Left lung (tissue), 10 donors: ENCODE measurements around the gene EPN2. TPM values are rescaled to one million over a fixed set of nuclear protein-coding genes. Genes with fewer than 3 reads are reported as not detected.
A peak's percentile ranks its signal among the peaks of the same experiment; 100 is the strongest.

Experiments used
- ATAC-seq: fragments of 200-7000 bp; cut with Tn5 transposase; one replicate; pipeline ENCODE4 v1.9.1; 2020; ENCODE audit warnings: moderate library complexity
- DNase-seq, 4 donors: peaks; one replicate each; pipeline ENCODE4 v3.0.0-alpha.2; 2013 to 2020
- H3K27ac ChIP-seq, 2 donors: fragments of 200-600 bp; sonication (generic) in 1 of 2; one replicate each; pipeline versions ENCODE4 v1.5.0 to v1.8.0; 2020 to 2021
- H3K27me3 ChIP-seq, 2 donors: fragments of 200-600 bp; sonication (generic) in 1 of 2; one replicate each; pipeline versions ENCODE4 v1.5.0 to v1.8.0; 2020 to 2021
- H3K36me3 ChIP-seq, 2 donors: fragments of 200-600 bp; sonication (generic) in 1 of 2; one replicate each; pipeline versions ENCODE4 v1.5.0 to v1.8.0; 2020 to 2021
- H3K4me1 ChIP-seq, 2 donors: fragments of 200-600 bp; one replicate each; pipeline ENCODE4 v1.8.0; 2021
- H3K4me3 ChIP-seq, 2 donors: fragments of 200-600 bp; sonication (generic) in 1 of 2; one replicate each; pipeline versions ENCODE4 v1.5.0 to v1.8.0; 2020 to 2021; ENCODE audit warnings: mild to moderate bottlenecking in 1 of 2
- H3K9me3 ChIP-seq, 2 donors: fragments of 200-600 bp; sonication (generic) in 1 of 2; one replicate each; pipeline versions ENCODE4 v1.5.0 to v1.8.0; 2020 to 2021
- CTCF ChIP-seq, 2 donors: fragments of 200-600 bp; sonication (generic) in 1 of 2; IDR thresholded peaks; one replicate each; pipeline versions ENCODE4 v1.5.0 to v1.8.0; 2021; ENCODE audit warnings: antibody characterized with exemption in 2 of 2
- intact Hi-C, 2 donors: fragments of 100-400 bp; cut with DNase I; formaldehyde crosslinking; loops; one replicate each; pipeline versions ENCODE4 v1.11.2 to v1.14.2; 2022
- polyA plus RNA-seq, 6 donors: library from polyadenylated mRNA; unstranded; fragments of 120-200 nt; gene quantifications; one replicate each; pipeline ENCODE4 v1.2.1, GENCODE V29; 2013; ENCODE audit not compliant: insufficient read length in 6 of 6
- total RNA-seq, 2 donors: library from RNA; stranded (reverse); fragmentation: NEBNext Ultra II Directional; extraction: Animal tissue kit (Norgen Biotek cat#: 25700); gene quantifications; one replicate each; pipeline ENCODE4 v1.2.1, GENCODE V29; 2021
- donor health status: DM: no; HTN: yes; CAD: no.
- donor health status: DM: no; HTN: no; CAD: no.

EPN2 gene
- total and polyA plus RNA-seq, 8 donors, result 43.3 to 51.5 (median 48.3) TPM

GRCh38 chr17:19359856-19360255, 122.7 kb downstream of the EPN2 start:
- intact Hi-C loops, result no loop called here
- DNase-seq, result peak in 2 of 4 donors; percentile 26 to 36
- no peaks in the 10 kb centered on the region for H3K9me3 ChIP-seq
- no peak for TF ChIP-seq CTCF (IDR thresholded peaks at IDR 0.05)
- no peak overlapping the region for H3K4me3 ChIP-seq
- peaks cover 0 to 12% of the 10 kb centered on the region in 2 donors for H3K27me3 ChIP-seq
- no peak for ATAC-seq
- no peaks in the 10 kb centered on the region for H3K36me3 ChIP-seq
- no peak overlapping the region for H3K27ac ChIP-seq
- H3K4me1 ChIP-seq, result peaks cover 0 to 18% of the 10 kb centered on the region in 2 donors

GRCh38 chr17:19360772-19361171, 123.6 kb downstream of the EPN2 start:
- peaks cover 0 to 18% of the 10 kb centered on the region in 2 donors for H3K4me1 ChIP-seq
- ATAC-seq (no peak), DNase-seq (peak in 1 of 4 donors; percentile 15)
- H3K9me3 ChIP-seq, result no peaks in the 10 kb centered on the region
- intact Hi-C loops, result no loop called here
- no peaks in the 10 kb centered on the region for H3K36me3 ChIP-seq
- H3K27ac ChIP-seq, result no peak overlapping the region
- H3K27me3 ChIP-seq, result peaks cover 0 to 18% of the 10 kb centered on the region in 2 donors
- TF ChIP-seq CTCF (IDR thresholded peaks at IDR 0.05), result no peak
- H3K4me3 ChIP-seq, result no peak overlapping the region

- intact Hi-C loops, result no loop called here
- H3K4me1 ChIP-seq, result peaks cover 0 to 18% of the 10 kb centered on the region in 2 donors
- ATAC-seq, result no peak
Observed at GRCh38 chr17:19361326-19361725, 124.2 kb downstream of the EPN2 start.

GRCh38 chr17:19361944-19362276, 124.7 kb downstream of the EPN2 start:
- DNase-seq, result no peak
- intact Hi-C loops, result no loop called here
- H3K4me3 ChIP-seq, result peak overlapping the region; percentile 66 to 72
- TF ChIP-seq CTCF (IDR thresholded peaks at IDR 0.05), result no peak
- peaks cover 0 to 18% of the 10 kb centered on the region in 2 donors for H3K27me3 ChIP-seq
- H3K36me3 ChIP-seq, result no peaks in the 10 kb centered on the region
- peaks cover 0 to 18% of the 10 kb centered on the region in 2 donors for H3K4me1 ChIP-seq
- peak overlapping the region; percentile 73 to 85 for H3K27ac ChIP-seq
- H3K9me3 ChIP-seq, result no peaks in the 10 kb centered on the region
- ATAC-seq, result no peak

More at GRCh38 chr17:19361326-19361725, 124.2 kb downstream of the EPN2 start:
- H3K9me3 ChIP-seq, result no peaks in the 10 kb centered on the region
- H3K36me3 ChIP-seq, result no peaks in the 10 kb centered on the region
- H3K27ac ChIP-seq, result no peak overlapping the region
- TF ChIP-seq CTCF (IDR thresholded peaks at IDR 0.05), result no peak
- H3K27me3 ChIP-seq, result peaks cover 0 to 18% of the 10 kb centered on the region in 2 donors
- DNase-seq, result peak in 1 of 4 donors; percentile 30
- no peak overlapping the region for H3K4me3 ChIP-seq

- no peaks in the 10 kb centered on the region for H3K9me3 ChIP-seq
- peak; percentile 96 to 97 for TF ChIP-seq CTCF (IDR thresholded peaks at IDR 0.05)
- peak; percentile 96 for ATAC-seq
- peak within 1 kb of the TSS; percentile 73 to 85 for H3K27ac ChIP-seq
- H3K27me3 ChIP-seq, result peaks cover 0 to 18% of the 10 kb centered on the region in 2 donors
- H3K4me1 ChIP-seq, result peaks cover 0 to 18% of the 10 kb centered on the region in 2 donors
- intact Hi-C loops, result no loop called here
- H3K36me3 ChIP-seq, result no peaks in the 10 kb centered on the region
- peak; percentile 93 to 98 (median 97) for DNase-seq
- H3K4me3 ChIP-seq, result peak within 1 kb of the TSS; percentile 66 to 72
Observed at GRCh38 chr17:19362277-19363113, 125.3 kb downstream of the EPN2 start, which contains the start of gene B9D1. Gene B9D1 (minus strand): TSS chr17:19362723. CDS start chr17:19362569, 154 bp downstream.
